NB4 (cell line): ENCODE measurements around the gene CES3.

Experiments used
- MYC ChIP-seq: IDR thresholded peaks from 2 replicates; pipeline ENCODE4 v1.6.1; 2011; ENCODE audit warnings: low read depth, low read length
- POLR2A ChIP-seq: IDR thresholded peaks from 2 replicates; pipeline ENCODE4 v1.6.1; 2011; ENCODE audit warnings: mild to moderate bottlenecking; ENCODE audit not compliant: insufficient read length; ENCODE audit errors: extremely low read depth
- TF ChIP-seq, protein P1 (sequence below): IDR thresholded peaks from one replicate; pipeline ENCODE4 v1.5.1; 2012; ENCODE audit warnings: low read depth, low read length
- TF ChIP-seq, protein P2 (sequence below): IDR thresholded peaks from 2 replicates; pipeline ENCODE4 v1.6.1; 2011; ENCODE audit warnings: low read depth, low read length

DNA sequence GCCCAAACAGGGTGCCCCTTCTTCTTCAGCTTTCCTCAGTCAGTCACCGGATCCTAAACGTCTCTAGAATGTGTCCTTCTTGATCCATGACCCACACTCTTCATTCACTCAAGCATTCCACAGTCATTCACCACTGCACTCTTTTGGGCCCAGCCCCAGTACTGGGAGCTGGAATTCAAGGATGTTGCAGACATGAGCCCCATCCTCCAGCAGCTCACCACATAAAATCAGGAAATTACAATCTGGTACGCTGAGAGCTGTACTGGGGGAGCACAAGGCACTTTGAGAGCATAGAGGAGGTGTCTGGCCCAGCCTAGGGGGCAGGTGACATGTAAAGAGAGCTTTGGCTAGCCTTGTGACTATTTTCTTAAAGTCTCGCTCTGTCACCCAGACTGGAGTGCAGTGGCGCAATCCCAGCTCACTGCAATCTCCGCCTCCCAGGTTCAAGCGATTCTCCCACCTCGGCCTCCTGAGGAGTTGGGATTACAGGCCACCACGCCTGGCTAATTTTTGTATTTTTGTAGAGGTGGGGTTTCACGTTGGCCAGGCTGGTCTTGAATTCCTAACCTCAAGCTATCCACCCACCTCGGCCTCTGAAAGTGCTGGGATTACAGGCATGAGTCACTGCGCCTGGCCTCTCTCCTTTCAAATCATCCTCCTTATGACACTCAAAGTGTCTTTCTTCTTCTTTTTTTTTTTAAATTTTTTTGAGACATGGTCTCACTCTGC is 46.0 kb downstream of the CES3 start:
- TF ChIP-seq, protein P1, sequence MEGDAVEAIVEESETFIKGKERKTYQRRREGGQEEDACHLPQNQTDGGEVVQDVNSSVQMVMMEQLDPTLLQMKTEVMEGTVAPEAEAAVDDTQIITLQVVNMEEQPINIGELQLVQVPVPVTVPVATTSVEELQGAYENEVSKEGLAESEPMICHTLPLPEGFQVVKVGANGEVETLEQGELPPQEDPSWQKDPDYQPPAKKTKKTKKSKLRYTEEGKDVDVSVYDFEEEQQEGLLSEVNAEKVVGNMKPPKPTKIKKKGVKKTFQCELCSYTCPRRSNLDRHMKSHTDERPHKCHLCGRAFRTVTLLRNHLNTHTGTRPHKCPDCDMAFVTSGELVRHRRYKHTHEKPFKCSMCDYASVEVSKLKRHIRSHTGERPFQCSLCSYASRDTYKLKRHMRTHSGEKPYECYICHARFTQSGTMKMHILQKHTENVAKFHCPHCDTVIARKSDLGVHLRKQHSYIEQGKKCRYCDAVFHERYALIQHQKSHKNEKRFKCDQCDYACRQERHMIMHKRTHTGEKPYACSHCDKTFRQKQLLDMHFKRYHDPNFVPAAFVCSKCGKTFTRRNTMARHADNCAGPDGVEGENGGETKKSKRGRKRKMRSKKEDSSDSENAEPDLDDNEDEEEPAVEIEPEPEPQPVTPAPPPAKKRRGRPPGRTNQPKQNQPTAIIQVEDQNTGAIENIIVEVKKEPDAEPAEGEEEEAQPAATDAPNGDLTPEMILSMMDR = no peak
- TF ChIP-seq, protein P2, sequence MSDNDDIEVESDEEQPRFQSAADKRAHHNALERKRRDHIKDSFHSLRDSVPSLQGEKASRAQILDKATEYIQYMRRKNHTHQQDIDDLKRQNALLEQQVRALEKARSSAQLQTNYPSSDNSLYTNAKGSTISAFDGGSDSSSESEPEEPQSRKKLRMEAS = no peak
- no peak for TF ChIP-seq POLR2A
- TF ChIP-seq MYC = no peak
